ENCODE data around the gene TREML1. TPM values are rescaled to one million over a fixed set of nuclear protein-coding genes. Genes with fewer than 3 reads are reported as not detected.

TREML1 gene
- total and polyA plus RNA-seq, 2 of the 4 experiments (the other 2 are of a cell fraction) = not detected

- no peak for TF ChIP-seq SMC3 (IDR thresholded peaks at IDR 0.05; ENCODE audit: low read depth, low read length)
- TF ChIP-seq RCOR1 (IDR thresholded peaks at IDR 0.05; ENCODE audit: insufficient replicate concordance, low read length) = no peak
- TF ChIP-seq POLR2A (IDR thresholded peaks at IDR 0.05; ENCODE audit: low read depth, low read length) = no peak
- no peak for TF ChIP-seq RAD21 (IDR thresholded peaks at IDR 0.05; ENCODE audit: low read length)
- TF ChIP-seq RFX5 (IDR thresholded peaks at IDR 0.05; ENCODE audit: low read depth, low read length) = no peak
- no peak for TF ChIP-seq BHLHE40 (IDR thresholded peaks at IDR 0.05; ENCODE audit: low read depth, low read length)
- no peak for TF ChIP-seq MAFK (IDR thresholded peaks at IDR 0.05; ENCODE audit: low read depth, low read length)
- TF ChIP-seq ELK1 (IDR thresholded peaks at IDR 0.05; ENCODE audit: borderline replicate concordance, low read depth, low read length) = no peak
- TF ChIP-seq FOS (IDR thresholded peaks at IDR 0.05; ENCODE audit: low read depth, low read length) = no peak
- TF ChIP-seq, protein P1, sequence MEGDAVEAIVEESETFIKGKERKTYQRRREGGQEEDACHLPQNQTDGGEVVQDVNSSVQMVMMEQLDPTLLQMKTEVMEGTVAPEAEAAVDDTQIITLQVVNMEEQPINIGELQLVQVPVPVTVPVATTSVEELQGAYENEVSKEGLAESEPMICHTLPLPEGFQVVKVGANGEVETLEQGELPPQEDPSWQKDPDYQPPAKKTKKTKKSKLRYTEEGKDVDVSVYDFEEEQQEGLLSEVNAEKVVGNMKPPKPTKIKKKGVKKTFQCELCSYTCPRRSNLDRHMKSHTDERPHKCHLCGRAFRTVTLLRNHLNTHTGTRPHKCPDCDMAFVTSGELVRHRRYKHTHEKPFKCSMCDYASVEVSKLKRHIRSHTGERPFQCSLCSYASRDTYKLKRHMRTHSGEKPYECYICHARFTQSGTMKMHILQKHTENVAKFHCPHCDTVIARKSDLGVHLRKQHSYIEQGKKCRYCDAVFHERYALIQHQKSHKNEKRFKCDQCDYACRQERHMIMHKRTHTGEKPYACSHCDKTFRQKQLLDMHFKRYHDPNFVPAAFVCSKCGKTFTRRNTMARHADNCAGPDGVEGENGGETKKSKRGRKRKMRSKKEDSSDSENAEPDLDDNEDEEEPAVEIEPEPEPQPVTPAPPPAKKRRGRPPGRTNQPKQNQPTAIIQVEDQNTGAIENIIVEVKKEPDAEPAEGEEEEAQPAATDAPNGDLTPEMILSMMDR (conservative IDR thresholded peaks at IDR 0.05; ENCODE audit: low read depth, low read length) = no peak
- TF ChIP-seq CHD1 (IDR thresholded peaks at IDR 0.05; ENCODE audit: low read depth, low read length) = no peak
- Histone ChIP-seq H2BK5ac (ENCODE audit: low read depth, low read length, poor library complexity, severe bottlenecking) (no peak overlapping the region), H4K91ac (ENCODE audit: insufficient read depth, low read depth, low read length) (no peak overlapping the region), H3K23ac (ENCODE audit: low read depth, low read length) (no peak overlapping the region), H3K14ac (replicated peaks; ENCODE audit: low read depth, low read length) (no peak overlapping the region), H2BK120ac (ENCODE audit: low read depth, low read length) (no peak overlapping the region), H3K36me3 (ENCODE audit: control insufficient read depth, insufficient read depth, low read length) (no peaks in the 10 kb centered on the region), H4K8ac (ENCODE audit: low read depth in 2 of 2, low read length in 2 of 2) (no peak overlapping the region), H3K56ac (ENCODE audit: extremely low read depth, insufficient read depth, low read length) (no peak overlapping the region), H3K4me2 (ENCODE audit: low read depth, low read length) (no peak overlapping the region), H3K9me3 (ENCODE audit: control insufficient read depth, insufficient read depth, low read length) (no peaks in the 10 kb centered on the region), H4K20me1 (ENCODE audit: insufficient read depth, low read length) (no peaks in the 10 kb centered on the region), H2AFZ (replicated peaks; ENCODE audit: low read length, poor library complexity) (no peak overlapping the region), H3K79me1 (ENCODE audit: low read depth in 1 of 2, low read length in 2 of 2) (no peaks in the 10 kb centered on the region), H4K5ac (ENCODE audit: low read depth, low read length) (no peak overlapping the region), H3K4me3 (ENCODE audit: insufficient read depth, low read depth, low read length) (no peak overlapping the region), H2BK15ac (ENCODE audit: low read depth, low read length) (no peak overlapping the region), H3K9ac (ENCODE audit: low read depth, low read length) (no peak overlapping the region), H3K4ac (ENCODE audit: low read depth, low read length) (no peak overlapping the region), H2AK9ac (replicated peaks; ENCODE audit: low read depth, low read length, poor library complexity) (no peak overlapping the region), H3K18ac (ENCODE audit: low read depth, low read length) (no peak overlapping the region), H2BK20ac (ENCODE audit: low read depth, low read length) (no peak overlapping the region), H2AK5ac (ENCODE audit: low read depth, low read length) (no peak overlapping the region), H3K4me1 (ENCODE audit: control insufficient read depth, insufficient read depth, low read length) (no peaks in the 10 kb centered on the region), H3K9me1 (ENCODE audit: insufficient read depth, low read length) (no peaks in the 10 kb centered on the region), H3K27ac (ENCODE audit: insufficient read depth, low read length) (no peak overlapping the region), H3K27me3 (ENCODE audit: control insufficient read depth, insufficient read depth, low read length) (peaks cover 5% of the 10 kb centered on the region)
- intact Hi-C loops (cut with micrococcal nuclease) = no loop called here
- ChIA-PET CTCF (no interaction called here), POLR2A (ENCODE audit: unreplicated experiment) (no interaction called here)
- ATAC-seq (ENCODE audit: low read depth) (no peak), DNase-seq (no peak)
- no TSS peak for BruUV-seq (replicated peaks)
- dilution Hi-C loops (cut with HindIII; ENCODE audit: low sequenced_read_pairs, unreplicated experiment) = no loop called here
- in situ Hi-C loops (cut with MboI; ENCODE audit: low sequenced_read_pairs) = no loop called here
- WGBS, 2 experiments (ENCODE audit: extremely low coverage in 2 of 2, insufficient read length in 1 of 2) = no CpG with 5 or more reads among the region's 2 CpGs
These were observed 23.5 kb upstream of the TREML1 start for GRCh38 chr6:41177695-41178094.

All from IMR-90 (cell line).